Measurements from ENCODE around the gene BRCA2. TPM values are rescaled to one million over a fixed set of nuclear protein-coding genes. Genes with fewer than 3 reads are reported as not detected.
A peak's percentile ranks its signal among the peaks of the same experiment; 100 is the strongest.

Gene BRCA2
- total RNA-seq, 1 experiment from 2014 or later = 21.6 TPM

GRCh38 chr13:32429433-32429909 is 114.2 kb downstream of the BRCA2 start:
- CTCF ChIA-PET = no interaction called here
- ATAC-seq = no peak

DNA sequence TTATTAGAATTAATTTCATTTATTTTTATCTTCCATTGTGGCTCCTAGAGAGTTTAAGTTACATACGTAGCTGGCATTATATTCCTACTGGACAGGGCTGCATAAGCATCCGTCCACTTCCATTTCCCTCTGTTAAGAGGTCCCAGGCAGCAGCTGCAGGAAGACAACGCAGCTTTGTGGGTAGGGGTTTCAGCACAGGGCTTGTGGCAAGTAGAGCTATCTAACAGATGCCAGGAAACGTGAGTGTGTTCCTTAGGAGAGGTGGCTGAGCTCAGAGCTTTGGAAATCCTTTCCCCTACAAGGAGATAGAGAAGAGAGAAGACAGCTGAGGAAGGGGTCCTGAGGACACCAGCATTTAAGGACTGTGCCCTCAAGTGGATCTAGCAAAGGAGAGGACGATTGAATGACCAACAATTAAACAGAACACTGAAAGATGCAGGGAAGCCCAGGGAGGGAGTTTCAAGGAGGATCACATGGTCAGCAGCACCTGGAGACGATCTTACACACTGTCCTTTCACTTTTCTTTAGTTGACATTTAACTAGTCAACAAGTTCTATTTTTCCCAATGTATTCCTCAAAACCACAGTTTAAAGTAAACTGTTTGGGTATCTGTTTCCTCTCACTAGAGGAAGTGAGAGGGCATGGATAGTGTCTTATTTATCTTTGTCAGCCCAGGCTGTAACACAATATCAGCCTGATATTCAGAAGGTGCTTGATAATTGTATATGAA is 114.9 kb downstream of the BRCA2 start:
- ChIA-PET CTCF (no interaction called here), POLR2A (no interaction called here)
- no peak for ATAC-seq
- Mint-ChIP-seq H3K4me3 (no peak overlapping the region), H3K36me3 (no peaks in the 10 kb centered on the region), H3K27me3 (ENCODE audit: low read depth) (peaks cover 11% of the 10 kb centered on the region), H3K27ac (no peak overlapping the region; the same call in 1 of the 2 replicates), H3K9me3 (no peaks in the 10 kb centered on the region), H3K4me1 (peaks cover 20% of the 10 kb centered on the region)
- TF ChIP-seq, protein P1, sequence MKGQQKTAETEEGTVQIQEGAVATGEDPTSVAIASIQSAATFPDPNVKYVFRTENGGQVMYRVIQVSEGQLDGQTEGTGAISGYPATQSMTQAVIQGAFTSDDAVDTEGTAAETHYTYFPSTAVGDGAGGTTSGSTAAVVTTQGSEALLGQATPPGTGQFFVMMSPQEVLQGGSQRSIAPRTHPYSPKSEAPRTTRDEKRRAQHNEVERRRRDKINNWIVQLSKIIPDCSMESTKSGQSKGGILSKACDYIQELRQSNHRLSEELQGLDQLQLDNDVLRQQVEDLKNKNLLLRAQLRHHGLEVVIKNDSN (CRISPR knock-in tag; IDR thresholded peaks at IDR 0.05) = no peak
- TF ChIP-seq RORB (CRISPR knock-in tag; IDR thresholded peaks at IDR 0.05) = no peak
- no peak for TF ChIP-seq RELA (CRISPR knock-in tag; IDR thresholded peaks at IDR 0.05; ENCODE audit: borderline replicate concordance)
- DNase-seq (ENCODE audit: low spot score) = no peak

More at GRCh38 chr13:32429433-32429909, 114.2 kb downstream of the BRCA2 start:
- peak; percentile 89 for TF ChIP-seq ZNF121 (CRISPR knock-in tag; IDR thresholded peaks at IDR 0.05)
- no peak for TF ChIP-seq ZNF425 (CRISPR knock-in tag; conservative IDR thresholded peaks at IDR 0.05)
- no peak for TF ChIP-seq ZNF232 (CRISPR knock-in tag; IDR thresholded peaks at IDR 0.05)
- no peak for TF ChIP-seq JAZF1 (CRISPR knock-in tag; IDR thresholded peaks at IDR 0.05)
- TF ChIP-seq TEAD4 (CRISPR knock-in tag; IDR thresholded peaks at IDR 0.05) = no peak
- no peak for TF ChIP-seq TEAD1 (CRISPR knock-in tag; IDR thresholded peaks at IDR 0.05)
- TF ChIP-seq, protein P2, sequence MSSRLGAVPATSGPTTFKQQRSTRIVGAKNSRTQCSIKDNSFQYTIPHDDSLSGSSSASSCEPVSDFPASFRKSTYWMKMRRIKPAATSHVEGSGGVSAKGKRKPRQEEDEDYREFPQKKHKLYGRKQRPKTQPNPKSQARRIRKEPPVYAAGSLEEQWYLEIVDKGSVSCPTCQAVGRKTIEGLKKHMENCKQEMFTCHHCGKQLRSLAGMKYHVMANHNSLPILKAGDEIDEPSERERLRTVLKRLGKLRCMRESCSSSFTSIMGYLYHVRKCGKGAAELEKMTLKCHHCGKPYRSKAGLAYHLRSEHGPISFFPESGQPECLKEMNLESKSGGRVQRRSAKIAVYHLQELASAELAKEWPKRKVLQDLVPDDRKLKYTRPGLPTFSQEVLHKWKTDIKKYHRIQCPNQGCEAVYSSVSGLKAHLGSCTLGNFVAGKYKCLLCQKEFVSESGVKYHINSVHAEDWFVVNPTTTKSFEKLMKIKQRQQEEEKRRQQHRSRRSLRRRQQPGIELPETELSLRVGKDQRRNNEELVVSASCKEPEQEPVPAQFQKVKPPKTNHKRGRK (CRISPR knock-in tag; IDR thresholded peaks at IDR 0.05; ENCODE audit: borderline replicate concordance) = no peak
- TF ChIP-seq, protein P3, sequence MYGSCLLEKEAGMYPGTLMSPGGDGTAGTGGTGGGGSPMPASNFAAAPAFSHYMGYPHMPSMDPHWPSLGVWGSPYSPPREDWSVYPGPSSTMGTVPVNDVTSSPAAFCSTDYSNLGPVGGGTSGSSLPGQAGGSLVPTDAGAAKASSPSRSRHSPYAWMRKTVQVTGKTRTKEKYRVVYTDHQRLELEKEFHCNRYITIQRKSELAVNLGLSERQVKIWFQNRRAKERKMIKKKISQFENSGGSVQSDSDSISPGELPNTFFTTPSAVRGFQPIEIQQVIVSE (CRISPR knock-in tag; IDR thresholded peaks at IDR 0.05; ENCODE audit: borderline replicate concordance) = no peak
- Mint-ChIP-seq H3K36me3 (no peaks in the 10 kb centered on the region), H3K4me1 (peaks cover 21% of the 10 kb centered on the region), H3K9me3 (no peaks in the 10 kb centered on the region), H3K27ac (no peak overlapping the region), H3K27me3 (ENCODE audit: low read depth) (peaks cover 11% of the 10 kb centered on the region), H3K4me3 (no peak overlapping the region)
- DNase-seq (ENCODE audit: low spot score) = no peak
- POLR2A ChIA-PET = no interaction called here

- H3K4me3 Mint-ChIP-seq = no peak overlapping the region
- peaks cover 3% of the 10 kb centered on the region for H3K27me3 Mint-ChIP-seq (ENCODE audit: low read depth)
- H3K4me1 Mint-ChIP-seq = peaks cover 13% of the 10 kb centered on the region
- CTCF ChIA-PET = no interaction called here
- peaks cover 4% of the 10 kb centered on the region for H3K36me3 Mint-ChIP-seq
- no peaks in the 10 kb centered on the region for H3K9me3 Mint-ChIP-seq
- DNase-seq (ENCODE audit: low spot score) (no peak), ATAC-seq (no peak)
- H3K27ac Mint-ChIP-seq = no peak overlapping the region; the same call in 1 of the 2 replicates
- POLR2A ChIA-PET = no interaction called here
- TF ChIP-seq, protein P1 (CRISPR knock-in tag; IDR thresholded peaks at IDR 0.05) = no peak
- TF ChIP-seq FOXP4 (CRISPR knock-in tag; IDR thresholded peaks at IDR 0.05) (no peak), NFATC4 (CRISPR knock-in tag; IDR thresholded peaks at IDR 0.05) (no peak), ZSCAN18 (CRISPR knock-in tag; IDR thresholded peaks at IDR 0.05) (no peak), NR2C2 (CRISPR knock-in tag; IDR thresholded peaks at IDR 0.05) (no peak), ZNF263 (CRISPR knock-in tag; IDR thresholded peaks at IDR 0.05; ENCODE audit: low read depth) (no peak)
- TF ChIP-seq, protein P4, sequence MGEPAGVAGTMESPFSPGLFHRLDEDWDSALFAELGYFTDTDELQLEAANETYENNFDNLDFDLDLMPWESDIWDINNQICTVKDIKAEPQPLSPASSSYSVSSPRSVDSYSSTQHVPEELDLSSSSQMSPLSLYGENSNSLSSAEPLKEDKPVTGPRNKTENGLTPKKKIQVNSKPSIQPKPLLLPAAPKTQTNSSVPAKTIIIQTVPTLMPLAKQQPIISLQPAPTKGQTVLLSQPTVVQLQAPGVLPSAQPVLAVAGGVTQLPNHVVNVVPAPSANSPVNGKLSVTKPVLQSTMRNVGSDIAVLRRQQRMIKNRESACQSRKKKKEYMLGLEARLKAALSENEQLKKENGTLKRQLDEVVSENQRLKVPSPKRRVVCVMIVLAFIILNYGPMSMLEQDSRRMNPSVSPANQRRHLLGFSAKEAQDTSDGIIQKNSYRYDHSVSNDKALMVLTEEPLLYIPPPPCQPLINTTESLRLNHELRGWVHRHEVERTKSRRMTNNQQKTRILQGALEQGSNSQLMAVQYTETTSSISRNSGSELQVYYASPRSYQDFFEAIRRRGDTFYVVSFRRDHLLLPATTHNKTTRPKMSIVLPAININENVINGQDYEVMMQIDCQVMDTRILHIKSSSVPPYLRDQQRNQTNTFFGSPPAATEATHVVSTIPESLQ (CRISPR knock-in tag; IDR thresholded peaks at IDR 0.05) = no peak
- TF ChIP-seq, protein P2 (CRISPR knock-in tag; IDR thresholded peaks at IDR 0.05; ENCODE audit: borderline replicate concordance) = no peak
These were observed 116.1 kb downstream of the BRCA2 start for GRCh38 chr13:32431361-32431760.

Measured in WTC11 (cell line).